H1 (cell line): ENCODE data around the gene RAB35. TPM values are rescaled to one million over a fixed set of nuclear protein-coding genes. Genes with fewer than 3 reads are reported as not detected.

ENCODE experiments used
- CTCF ChIA-PET: fragments of 300-600 bp; sonication (Branson Sonifier 250); formaldehyde crosslinking; loops from one replicate; lab custom pipeline; 2021; ENCODE audit not compliant: partially characterized antibody; lab: Charles Lee
- POLR2A ChIA-PET: fragments of 300-600 bp; sonication (Branson Sonifier 250); formaldehyde crosslinking; loops from one replicate; lab custom pipeline; 2021; ENCODE audit warnings: inconsistent platforms; ENCODE audit not compliant: partially characterized antibody; lab: Charles Lee
- DNase-seq, 2 experiments: peaks; one replicate each; pipeline versions ENCODE4 v3.0.0 to v3.0.0-alpha.2; 2010 to 2022; ENCODE audit warnings: low spot score in 2 of 2, low read depth in 1 of 2, mixed read lengths in 1 of 2
- FAIRE-seq: peaks from 2 replicates; lab custom pipeline; 2011; peaks lifted over from hg19 to GRCh38; lab: Jason Lieb, UNC
- H2AFZ ChIP-seq: 2 replicates; pipeline ENCODE4 v1.8.1; 2012; ENCODE audit warnings: low read length, inconsistent platforms
- H2AK5ac ChIP-seq: 2 replicates; pipeline ENCODE4 v1.6.1; 2013; ENCODE audit warnings: low read depth, low read length
- H2BK120ac ChIP-seq: replicated peaks from 2 replicates; pipeline ENCODE3; 2013; ENCODE audit warnings: low read depth, low read length, inconsistent platforms
- H2BK12ac ChIP-seq: 2 replicates; pipeline ENCODE4 v1.6.1; 2013; ENCODE audit warnings: low read depth, low read length
- H2BK15ac ChIP-seq: 2 replicates; pipeline ENCODE4 v1.6.1; 2013; ENCODE audit warnings: low read length
- H2BK20ac ChIP-seq: 2 replicates; pipeline ENCODE4 v1.6.1; 2013; ENCODE audit warnings: low read length
- H2BK5ac ChIP-seq: 2 replicates; pipeline ENCODE4 v1.6.1; 2013; ENCODE audit warnings: low read depth, low read length
- H3K14ac ChIP-seq: 2 replicates; pipeline ENCODE4 v1.6.1; 2013; ENCODE audit warnings: inconsistent platforms; ENCODE audit not compliant: insufficient read length
- H3K18ac ChIP-seq: 2 replicates; pipeline ENCODE4 v1.6.1; 2013; ENCODE audit warnings: low read length; ENCODE audit errors: extremely low read depth
- H3K23ac ChIP-seq: 2 replicates; pipeline ENCODE4 v1.6.1; 2013; ENCODE audit warnings: inconsistent platforms; ENCODE audit not compliant: insufficient read length
- H3K23me2 ChIP-seq: 2 replicates; pipeline ENCODE4 v1.6.1; 2013; ENCODE audit warnings: low read depth, low read length
- H3K27ac ChIP-seq: 2 replicates; pipeline ENCODE4 v1.6.1; 2011; ENCODE audit warnings: low read depth, low read length, inconsistent platforms
- H3K27me3 ChIP-seq, 4 experiments: replicated peaks in 1 of 4; 1 replicate in 1 of 4; 2 replicates in 3 of 4; pipeline versions ENCODE4 v1.6.1 to v1.8.1; 2011 to 2013; ENCODE audit warnings: low read length in 3 of 4, mild to moderate bottlenecking in 3 of 4, inconsistent platforms in 2 of 4, mixed read lengths in 2 of 4, moderate library complexity in 1 of 4; ENCODE audit not compliant: control insufficient read depth in 3 of 4, insufficient read depth in 3 of 4; ENCODE audit errors: extremely low read depth in 1 of 4
- H3K36me3 ChIP-seq, 4 experiments: 2 replicates each; pipeline versions ENCODE4 v1.6.1 to v1.8.1; 2011 to 2013; ENCODE audit warnings: mild to moderate bottlenecking in 4 of 4, low read length in 3 of 4, moderate library complexity in 2 of 4, control low read depth in 1 of 4, inconsistent platforms in 1 of 4; ENCODE audit not compliant: insufficient read depth in 4 of 4, control insufficient read depth in 2 of 4
- H3K4ac ChIP-seq: replicated peaks from 2 replicates; pipeline ENCODE3; 2013; ENCODE audit warnings: low read length, low read depth, mixed read lengths, inconsistent platforms; ENCODE audit not compliant: insufficient read length
- H3K4me1 ChIP-seq, 4 experiments: replicated peaks in 1 of 4; 1 replicate in 1 of 4; 2 replicates in 3 of 4; pipeline versions ENCODE4 v1.6.1 to v1.8.1; 2011 to 2013; ENCODE audit warnings: low read length in 3 of 4, inconsistent platforms in 2 of 4, mixed read lengths in 1 of 4; ENCODE audit not compliant: insufficient read depth in 4 of 4, control insufficient read depth in 3 of 4
- H3K4me2 ChIP-seq, 2 experiments: 2 replicates each; pipeline versions ENCODE4 v1.6.1 to v1.8.1; 2011 to 2013; ENCODE audit warnings: low read depth in 2 of 2, low read length in 2 of 2, control low read depth in 1 of 2, inconsistent platforms in 1 of 2, mild to moderate bottlenecking in 1 of 2; ENCODE audit not compliant: insufficient read depth in 1 of 2
- H3K4me3 ChIP-seq, 4 experiments: fragments of 200-600, 300-600 bp in 1 of 4; sonication (generic), shearing (Covaris generic), sonication (Bioruptor Twin) in 1 of 4; 2 replicates each; pipeline versions ENCODE4 v1.5.1 to v1.8.1; 2011 to 2016; ENCODE audit warnings: low read length in 4 of 4, low read depth in 3 of 4, control low read depth in 2 of 4, inconsistent platforms in 2 of 4, mild to moderate bottlenecking in 2 of 4, mixed read lengths in 1 of 4, moderate library complexity in 1 of 4; ENCODE audit not compliant: insufficient read depth in 2 of 4; ENCODE audit errors: extremely low read depth in 1 of 4
- H3K56ac ChIP-seq: replicated peaks from 2 replicates; pipeline ENCODE3; 2013; ENCODE audit warnings: low read depth, mild to moderate bottlenecking, mixed read lengths, low read length, inconsistent platforms; ENCODE audit not compliant: insufficient read length
- H3K79me1 ChIP-seq: 2 replicates; pipeline ENCODE4 v1.6.1; 2013; ENCODE audit warnings: low read depth, low read length, control low read depth
- H3K79me2 ChIP-seq, 2 experiments: 2 replicates each; pipeline versions ENCODE4 v1.6.1 to v1.8.1; 2012 to 2013; ENCODE audit warnings: low read length in 2 of 2, mild to moderate bottlenecking in 2 of 2, inconsistent platforms in 1 of 2; ENCODE audit not compliant: insufficient read depth in 2 of 2, control insufficient read depth in 1 of 2
- H3K9ac ChIP-seq, 4 experiments: replicated peaks in 1 of 4; 1 replicate in 1 of 4; 2 replicates in 3 of 4; pipeline versions ENCODE4 v1.6.1 to v1.8.1; 2011 to 2013; ENCODE audit warnings: low read depth in 3 of 4, low read length in 3 of 4, control low read depth in 2 of 4, mild to moderate bottlenecking in 2 of 4, moderate library complexity in 2 of 4, inconsistent platforms in 1 of 4; ENCODE audit errors: extremely low read depth in 1 of 4
- H3K9me3 ChIP-seq, 2 experiments: 2 replicates each; pipeline versions ENCODE4 v1.6.1 to v1.8.1; 2012 to 2013; ENCODE audit warnings: mild to moderate bottlenecking in 2 of 2, moderate library complexity in 2 of 2, control low read depth in 1 of 2, inconsistent platforms in 1 of 2, low read depth in 1 of 2, low read length in 1 of 2, mixed read lengths in 1 of 2; ENCODE audit not compliant: insufficient read depth in 2 of 2
- H4K20me1 ChIP-seq, 2 experiments: replicated peaks in 1 of 2; 2 replicates each; pipeline versions ENCODE3 to v1.8.1; 2011 to 2013; ENCODE audit warnings: inconsistent platforms in 2 of 2, low read length in 2 of 2, mild to moderate bottlenecking in 1 of 2; ENCODE audit not compliant: insufficient read depth in 2 of 2, control insufficient read depth in 1 of 2
- H4K5ac ChIP-seq: 2 replicates; pipeline ENCODE4 v1.6.1; 2013; ENCODE audit warnings: low read length, low read depth, mixed read lengths, inconsistent platforms; ENCODE audit not compliant: insufficient read length
- H4K8ac ChIP-seq: 2 replicates; pipeline ENCODE4 v1.8.0; 2013; ENCODE audit warnings: mild to moderate bottlenecking, moderate library complexity, low read length, inconsistent platforms; ENCODE audit not compliant: insufficient read depth; ENCODE audit errors: extremely low read depth
- H4K91ac ChIP-seq: replicated peaks from 2 replicates; pipeline ENCODE3; 2013; ENCODE audit warnings: low read length, mixed read lengths, inconsistent platforms; ENCODE audit not compliant: insufficient read length
- CHD2 ChIP-seq: IDR thresholded peaks from 2 replicates; pipeline ENCODE4 v1.6.1; 2012; ENCODE audit warnings: low read length, improper control_type of control experiment
- CTBP2 ChIP-seq: IDR thresholded peaks from 2 replicates; pipeline ENCODE4 v1.7.0; 2011; ENCODE audit warnings: borderline replicate concordance, mild to moderate bottlenecking, moderate library complexity, mixed read lengths, low read length; ENCODE audit not compliant: insufficient read depth, insufficient read length
- E2F6 ChIP-seq: IDR thresholded peaks from 2 replicates; pipeline ENCODE4 v1.6.1; 2012; ENCODE audit warnings: inconsistent platforms
- MAX ChIP-seq: IDR thresholded peaks from 2 replicates; pipeline ENCODE4 v1.6.1; 2012; ENCODE audit warnings: inconsistent platforms
- POLR2A ChIP-seq, 2 experiments: IDR thresholded peaks; 1 replicate in 1 of 2; 2 replicates in 1 of 2; pipeline ENCODE4 v1.6.1; 2011; ENCODE audit warnings: low read depth in 2 of 2, low read length in 2 of 2, mild to moderate bottlenecking in 2 of 2; ENCODE audit errors: control extremely low read depth in 1 of 2
- SIN3A ChIP-seq, 2 experiments: IDR thresholded peaks in 1 of 2; conservative IDR thresholded peaks in 1 of 2; 2 replicates each; pipeline ENCODE4 v1.6.1; 2011 to 2012; ENCODE audit warnings: low read length in 2 of 2, improper control_type of control experiment in 1 of 2, low read depth in 1 of 2, mild to moderate bottlenecking in 1 of 2
- TAF7 ChIP-seq: optimal IDR thresholded peaks from 2 replicates; pipeline ENCODE3; 2011; ENCODE audit warnings: low read depth, mild to moderate bottlenecking, inconsistent platforms, low read length, moderate library complexity, borderline replicate concordance
- WGBS, 2 experiments: shearing (Covaris generic) in 1 of 2; methylation state at CpG; one replicate each; pipeline versions ENCODE4 v1.1.6 to v1.1.7; 2013 to 2015; ENCODE audit warnings: low lambda C conversion rate in 2 of 2, mixed read lengths in 2 of 2, inconsistent platforms in 1 of 2, low coverage in 1 of 2, missing lambda C conversion rate in 1 of 2; ENCODE audit not compliant: insufficient replicate concordance in 2 of 2, insufficient coverage in 1 of 2, insufficient read length in 1 of 2; ENCODE audit errors: extremely low coverage in 1 of 2, missing lambda C conversion rate in 1 of 2; 5-methylcytosine and 5-hydroxymethylcytosine counted together
- polyA plus RNA-seq, 7 experiments: library from polyadenylated mRNA; depleted of rRNA in 3 of 7; stranded (reverse) in 5 of 7; unstranded in 2 of 7; fragments of >200 nt in 5 of 7; fragments of 200-250 nt in 2 of 7; gene quantifications; 1 replicate in 5 of 7; 2 replicates in 1 of 7; 4 replicates in 1 of 7; pipeline versions ENCODE4 v1.2.1 to v1.2.3, GENCODE V29; 2011 to 2013; ENCODE audit warnings: missing spikeins in 2 of 7, mixed read lengths in 2 of 7
- total RNA-seq: library from RNA; stranded (reverse); fragmentation: NEBNext Ultra II Directional; extraction: Animal tissue kit (Norgen Biotek cat#: 25700); gene quantifications from 2 replicates; pipeline ENCODE4 v1.2.1, GENCODE V29; 2021

Gene RAB35
- total and polyA plus RNA-seq, 2 of the 8 experiments (the other 6 are each of a cell fraction or from before 2014, with no cell fraction given) = 33.4 to 39.0 TPM

GRCh38 chr12:120049426-120049825 is 67.1 kb downstream of the RAB35 start:
- no peak for DNase-seq
- Histone ChIP-seq H3K27ac (no peak overlapping the region), H3K4ac (no peak overlapping the region), H2BK120ac (no peak overlapping the region), H3K23me2 (no peaks in the 10 kb centered on the region), H3K9me3 (no peaks in the 10 kb centered on the region; a peak in 1 of 4 replicates), H2AK5ac (no peak overlapping the region), H3K4me2 (no peak overlapping the region), H3K79me2 (no peaks in the 10 kb centered on the region), H3K79me1 (no peaks in the 10 kb centered on the region), H3K4me1 (no peaks in the 10 kb centered on the region), H2BK20ac (no peak overlapping the region), H2BK5ac (no peak overlapping the region), H3K23ac (no peak overlapping the region), H3K4me3 (no peak overlapping the region), H4K8ac (no peak overlapping the region), H2BK12ac (no peak overlapping the region), H3K36me3 (no peaks in the 10 kb centered on the region), H3K27me3 (no peaks in the 10 kb centered on the region), H2BK15ac (no peak overlapping the region), H4K5ac (no peak overlapping the region), H2AFZ (no peak overlapping the region), H3K18ac (no peak overlapping the region), H4K91ac (no peak overlapping the region), H4K20me1 (no peaks in the 10 kb centered on the region), H3K9ac (no peak overlapping the region), H3K56ac (no peak overlapping the region), H3K14ac (no peak overlapping the region)
- 90% methylated on average over 6 of the region's 6 CpGs; no CpG with 5 or more reads in 1 of the 2 experiments for WGBS, 2 experiments
- ChIA-PET POLR2A (no interaction called here), CTCF (no interaction called here)
- no peak for FAIRE-seq
- TF ChIP-seq MAX (no peak), CTBP2 (no peak), TAF7 (no peak), CHD2 (no peak), E2F6 (no peak), POLR2A (IDR thresholded peaks at IDR 0.05; ENCODE audit: control extremely low read depth in 1 of 2, low read depth in 2 of 2, low read length in 2 of 2) (no peak), SIN3A (conservative IDR thresholded peaks at IDR 0.05 in 1 of 2, IDR thresholded peaks at IDR 0.05 in 1 of 2; ENCODE audit: low read depth in 1 of 2, low read length in 2 of 2) (no peak)
